Measurements from ENCODE around the gene CFAP90.

GRCh38 chr5:7876867-7877266 is 25.9 kb upstream of the CFAP90 start:
- TF ChIP-seq POLR2A (IDR thresholded peaks at IDR 0.05) (no peak), CTCF (IDR thresholded peaks at IDR 0.05) (no peak), POLR2AphosphoS5 (IDR thresholded peaks at IDR 0.05) (no peak), EP300 (IDR thresholded peaks at IDR 0.05) (no peak)
